ENCODE measurements around the gene MT1B.
"Not testable (repeated sequence)": the region's sequence is repeated elsewhere in the genome, so short reads cannot be mapped to it uniquely, and the experiment has no call there.

MT1B gene

DNA sequence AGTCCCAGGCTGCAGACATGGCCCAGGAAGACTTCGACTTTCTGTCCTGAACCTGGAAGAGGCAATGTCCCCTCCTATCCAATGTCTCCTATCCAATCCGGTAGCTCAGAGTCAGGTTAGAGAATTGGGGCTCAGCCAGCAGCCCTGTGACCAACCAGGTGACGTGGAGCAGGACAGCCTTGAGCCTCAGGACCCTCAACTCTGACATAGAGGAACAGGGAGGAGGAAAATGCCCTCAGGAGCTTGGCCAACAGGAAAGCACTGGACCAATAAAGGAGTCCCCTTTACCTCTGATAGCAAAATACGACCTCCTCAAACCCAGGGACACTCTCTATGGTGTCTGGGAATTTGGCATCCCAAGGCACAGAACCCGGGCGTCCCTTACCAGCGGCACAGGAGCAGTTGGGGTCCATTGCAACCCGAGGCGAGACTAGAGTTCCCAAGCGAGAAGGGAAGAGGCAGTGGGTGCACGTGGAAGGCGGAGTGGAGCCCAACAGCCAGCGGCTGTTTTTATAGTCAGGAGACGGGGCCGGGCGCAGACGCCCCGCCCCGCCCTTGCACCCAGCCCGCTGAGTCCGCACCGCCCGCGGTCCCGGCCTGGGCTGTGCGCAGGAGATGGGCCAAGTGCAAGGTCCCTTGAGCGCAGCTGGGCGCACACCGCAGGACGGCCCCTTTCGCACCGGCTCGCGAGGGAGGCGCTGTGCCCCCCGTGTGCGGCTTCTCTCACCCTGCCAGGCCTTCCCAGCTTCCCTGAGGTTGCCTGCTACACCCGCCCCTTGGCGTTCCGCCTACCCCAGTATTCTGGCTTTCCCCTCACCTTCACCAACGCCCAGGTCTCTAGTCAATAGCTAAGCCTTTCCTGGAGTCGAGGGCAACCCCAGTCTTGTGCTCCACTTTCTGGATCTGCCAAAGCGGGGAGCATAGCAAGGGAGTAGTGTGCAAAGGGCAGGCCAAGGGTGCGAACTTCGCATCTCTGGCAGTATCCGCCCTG lies 16.2 kb downstream of the MT1B start, which contains the start of gene MT1G:
MT1G (minus strand) TSS at position 485 of the 991 bp plus-strand sequence; CDS start at position 413, 72 bp downstream.
- DNase-seq (ENCODE audit: low spot score), result no peak
- TF ChIP-seq, protein P1, sequence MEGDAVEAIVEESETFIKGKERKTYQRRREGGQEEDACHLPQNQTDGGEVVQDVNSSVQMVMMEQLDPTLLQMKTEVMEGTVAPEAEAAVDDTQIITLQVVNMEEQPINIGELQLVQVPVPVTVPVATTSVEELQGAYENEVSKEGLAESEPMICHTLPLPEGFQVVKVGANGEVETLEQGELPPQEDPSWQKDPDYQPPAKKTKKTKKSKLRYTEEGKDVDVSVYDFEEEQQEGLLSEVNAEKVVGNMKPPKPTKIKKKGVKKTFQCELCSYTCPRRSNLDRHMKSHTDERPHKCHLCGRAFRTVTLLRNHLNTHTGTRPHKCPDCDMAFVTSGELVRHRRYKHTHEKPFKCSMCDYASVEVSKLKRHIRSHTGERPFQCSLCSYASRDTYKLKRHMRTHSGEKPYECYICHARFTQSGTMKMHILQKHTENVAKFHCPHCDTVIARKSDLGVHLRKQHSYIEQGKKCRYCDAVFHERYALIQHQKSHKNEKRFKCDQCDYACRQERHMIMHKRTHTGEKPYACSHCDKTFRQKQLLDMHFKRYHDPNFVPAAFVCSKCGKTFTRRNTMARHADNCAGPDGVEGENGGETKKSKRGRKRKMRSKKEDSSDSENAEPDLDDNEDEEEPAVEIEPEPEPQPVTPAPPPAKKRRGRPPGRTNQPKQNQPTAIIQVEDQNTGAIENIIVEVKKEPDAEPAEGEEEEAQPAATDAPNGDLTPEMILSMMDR (IDR thresholded peaks at IDR 0.05; ENCODE audit: borderline replicate concordance, control extremely low read depth, extremely low read depth, insufficient read depth, missing control alignments), result no peak
- in situ Hi-C loops (cut with MboI; ENCODE audit: low sequenced_read_pairs, unreplicated experiment), result no loop called here

DNA sequence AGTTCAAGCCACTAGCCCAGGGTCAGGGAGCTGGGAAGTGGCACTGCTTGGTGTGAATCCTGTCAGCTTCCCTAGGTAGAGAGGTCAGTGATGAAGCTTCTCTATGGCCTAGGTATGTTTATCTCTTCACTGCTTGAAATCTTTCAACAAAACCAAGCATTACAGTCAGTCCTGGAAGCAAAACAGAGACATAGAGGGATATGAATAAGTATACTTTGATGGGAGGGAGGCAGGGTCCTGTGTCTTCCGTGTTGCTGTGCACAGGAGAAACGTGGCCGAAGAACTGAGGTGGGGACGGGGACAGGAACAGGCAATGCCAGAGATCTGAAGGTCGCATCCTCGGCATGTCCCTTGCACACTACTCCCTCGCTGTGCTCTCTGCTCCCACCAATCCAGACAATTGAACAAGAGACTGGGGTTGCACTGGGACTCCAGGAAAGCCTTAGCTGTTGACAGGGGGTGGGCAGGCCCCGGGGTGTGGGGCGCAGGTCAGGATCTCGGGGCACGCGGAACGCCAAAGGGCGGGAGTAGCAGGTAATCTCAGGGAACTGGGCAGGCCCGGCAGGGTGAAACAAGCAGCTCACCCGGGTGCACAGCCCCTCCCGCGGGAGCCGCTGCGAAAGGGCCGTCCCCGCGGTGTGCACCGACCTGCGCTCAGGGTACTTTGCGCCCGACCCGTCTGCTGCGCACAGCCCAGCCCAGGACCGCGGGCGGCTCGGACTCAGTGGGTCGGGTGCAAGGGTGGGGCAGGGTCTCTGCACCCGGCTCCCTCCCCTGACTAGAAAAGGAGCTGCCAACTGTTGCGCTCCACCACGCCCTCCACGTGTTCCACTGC lies 17.5 kb downstream of the MT1B start, which contains the start of gene MT1H:
MT1H (plus strand) TSS at position 810 of the 835 bp plus-strand sequence. CDS start 71 bp downstream, outside the sequence.
- no peak for DNase-seq (ENCODE audit: low spot score)
- in situ Hi-C loops (cut with MboI; ENCODE audit: low sequenced_read_pairs, unreplicated experiment), result no loop called here

DNA sequence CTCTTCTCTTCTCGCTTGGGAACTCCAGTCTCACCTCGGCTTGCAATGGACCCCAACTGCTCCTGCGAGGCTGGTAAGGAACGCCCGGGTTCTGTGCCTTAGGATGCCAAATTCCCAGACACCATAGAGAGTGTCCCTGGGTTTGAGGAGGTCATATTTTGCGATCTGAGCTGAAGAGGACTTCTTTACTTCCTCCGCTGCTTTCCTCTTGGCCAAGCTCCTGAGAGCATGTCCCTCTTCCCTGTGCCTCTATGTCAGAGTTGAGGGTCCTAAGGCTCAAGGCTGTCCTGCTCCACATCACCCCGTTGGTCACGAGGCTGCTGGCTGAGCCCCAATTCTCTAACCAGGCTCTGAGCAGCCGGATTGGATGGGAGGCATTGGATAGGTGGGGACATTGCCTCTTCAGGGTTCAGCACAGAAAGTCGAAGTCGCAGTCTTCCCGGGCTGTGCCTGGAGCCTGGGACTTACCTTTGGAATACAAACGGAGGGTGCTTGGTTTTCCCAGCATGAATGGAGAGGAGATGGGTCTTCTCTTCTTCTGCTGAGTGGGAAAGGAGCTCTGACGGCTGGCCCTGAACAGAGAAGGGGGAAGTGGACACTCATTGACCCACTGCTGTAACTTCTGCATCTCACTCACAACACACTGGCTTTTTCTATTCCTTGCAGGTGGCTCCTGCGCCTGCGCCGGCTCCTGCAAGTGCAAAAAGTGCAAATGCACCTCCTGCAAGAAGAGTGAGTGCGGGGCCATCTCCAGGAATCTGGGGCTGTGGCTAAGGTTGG lies 18.3 kb downstream of the MT1B start:
- no peak for DNase-seq (ENCODE audit: low spot score)
- in situ Hi-C loops (cut with MboI; ENCODE audit: low sequenced_read_pairs, unreplicated experiment), result no loop called here
- TF ChIP-seq, protein P1 (IDR thresholded peaks at IDR 0.05; ENCODE audit: borderline replicate concordance, control extremely low read depth, extremely low read depth, insufficient read depth, missing control alignments), result no peak

More for the DNA sequence above, 17.5 kb downstream of the MT1B start, which contains the start of gene MT1H:
- TF ChIP-seq, protein P1 (IDR thresholded peaks at IDR 0.05; ENCODE audit: borderline replicate concordance, control extremely low read depth, extremely low read depth, insufficient read depth, missing control alignments), result no peak

DNA sequence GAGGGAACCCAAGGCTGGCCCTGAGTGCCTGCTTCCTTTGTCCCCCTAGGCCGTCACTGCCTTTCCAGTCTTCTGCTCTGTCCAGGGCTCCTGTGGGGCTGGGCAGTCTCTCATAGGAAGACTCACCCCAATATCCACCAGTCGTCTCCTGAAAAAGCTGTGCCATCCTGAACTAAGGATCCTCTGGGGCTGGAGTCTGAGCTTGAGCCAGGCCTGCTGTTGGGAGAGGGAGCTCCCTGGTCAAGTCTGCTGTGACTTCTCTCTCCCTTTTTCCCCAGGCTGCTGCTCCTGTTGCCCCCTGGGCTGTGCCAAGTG lies 18.9 kb downstream of the MT1B start:
- TF ChIP-seq, protein P1 (IDR thresholded peaks at IDR 0.05; ENCODE audit: borderline replicate concordance, control extremely low read depth, extremely low read depth, insufficient read depth, missing control alignments), result no peak
- DNase-seq (ENCODE audit: low spot score), result no peak
- in situ Hi-C loops (cut with MboI; ENCODE audit: low sequenced_read_pairs, unreplicated experiment), result no loop called here

DNA sequence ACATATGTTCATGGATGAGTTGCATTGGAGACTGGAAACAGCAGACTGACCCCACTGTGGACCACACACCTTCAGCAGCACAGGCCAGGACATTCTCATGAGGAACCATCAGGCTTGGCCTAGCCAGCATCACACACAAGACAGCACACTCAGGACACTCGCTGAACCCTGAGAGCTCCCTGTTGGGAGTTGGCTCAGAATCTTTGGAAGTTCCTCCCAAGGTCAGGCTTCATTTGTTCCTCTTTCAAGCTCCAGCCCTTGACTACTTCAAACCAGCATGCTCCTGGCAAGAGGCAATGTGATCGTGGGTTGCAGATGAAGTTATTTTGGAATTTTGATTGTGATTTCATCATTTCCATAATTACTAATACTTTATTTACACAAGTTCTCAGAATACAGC lies 20.0 kb downstream of the MT1B start:
- in situ Hi-C loops (cut with MboI; ENCODE audit: low sequenced_read_pairs, unreplicated experiment), result not testable (repeated sequence)

DNA sequence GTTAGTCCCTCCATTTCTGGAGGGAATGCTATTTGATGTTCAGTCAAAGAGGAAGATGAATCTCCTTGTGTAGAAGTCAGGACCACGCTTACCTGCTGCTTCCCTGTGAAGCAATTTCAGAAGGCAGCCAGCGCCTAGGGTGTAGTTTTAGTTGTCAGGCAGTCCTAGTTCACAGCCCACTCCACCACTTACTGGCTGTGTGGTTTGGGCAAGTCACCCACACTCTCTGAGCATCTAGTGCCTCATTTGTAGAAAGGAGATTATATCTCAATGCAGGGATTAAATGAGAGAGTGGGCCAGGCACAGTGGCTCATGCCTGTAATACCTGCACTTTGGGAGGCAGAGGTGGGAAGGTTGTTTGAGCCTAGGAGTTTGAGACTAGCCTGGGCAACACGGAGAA lies 20.5 kb downstream of the MT1B start:
- in situ Hi-C loops (cut with MboI; ENCODE audit: low sequenced_read_pairs, unreplicated experiment); DNase-seq (ENCODE audit: low spot score): not testable (repeated sequence)

More for the DNA sequence above, 20.0 kb downstream of the MT1B start:
- not testable (repeated sequence) for DNase-seq (ENCODE audit: low spot score)
